ENCODE measurements around the gene SNX9.
"Not testable (repeated sequence)": the region's sequence is repeated elsewhere in the genome, so short reads cannot be mapped to it uniquely, and the experiment has no call there.

The SNX9 gene

GRCh38 chr6:157788180-157788579, 34.9 kb upstream of the SNX9 start:
- H3K27me3 ChIP-seq (ENCODE audit: control insufficient read depth, insufficient read depth, low read length): no peaks in the 10 kb centered on the region
- no peaks in the 10 kb centered on the region for H3K9me3 ChIP-seq (ENCODE audit: control insufficient read depth, insufficient read depth, low read length)
- no peaks in the 10 kb centered on the region for H3K36me3 ChIP-seq (ENCODE audit: control insufficient read depth, insufficient read depth, low read length)
- no peak overlapping the region for H3K27ac ChIP-seq (ENCODE audit: low read length)
- WGBS (ENCODE audit: insufficient coverage, insufficient read length): 100% methylated on average over 1 of the region's 1 CpG
- DNase-seq (ENCODE audit: low read depth, low spot score): no peak
- H3K4me1 ChIP-seq (ENCODE audit: control insufficient read depth, insufficient read depth, low read length): no peaks in the 10 kb centered on the region
- H3K4me3 ChIP-seq (ENCODE audit: low read length): no peak overlapping the region

GRCh38 chr6:157789297-157789696, 33.7 kb upstream of the SNX9 start:
- no CpG with 5 or more reads among the region's 3 CpGs for WGBS (ENCODE audit: insufficient coverage, insufficient read length)

GRCh38 chr6:157789861-157790260, 33.2 kb upstream of the SNX9 start:
- no CpG with 5 or more reads among the region's 15 CpGs for WGBS (ENCODE audit: insufficient coverage, insufficient read length)
- Histone ChIP-seq H3K27ac (ENCODE audit: low read length) (no peak overlapping the region), H3K36me3 (ENCODE audit: control insufficient read depth, insufficient read depth, low read length) (no peaks in the 10 kb centered on the region), H3K4me1 (ENCODE audit: control insufficient read depth, insufficient read depth, low read length) (no peaks in the 10 kb centered on the region), H3K9me3 (ENCODE audit: control insufficient read depth, insufficient read depth, low read length) (no peaks in the 10 kb centered on the region), H3K4me3 (ENCODE audit: low read length) (no peak overlapping the region), H3K27me3 (ENCODE audit: control insufficient read depth, insufficient read depth, low read length) (no peaks in the 10 kb centered on the region)
- peak; percentile 57 for DNase-seq (ENCODE audit: low read depth, low spot score)

More at GRCh38 chr6:157789297-157789696, 33.7 kb upstream of the SNX9 start:
- Histone ChIP-seq H3K27ac (ENCODE audit: low read length) (no peak overlapping the region), H3K9me3 (ENCODE audit: control insufficient read depth, insufficient read depth, low read length) (no peaks in the 10 kb centered on the region), H3K4me3 (ENCODE audit: low read length) (no peak overlapping the region), H3K27me3 (ENCODE audit: control insufficient read depth, insufficient read depth, low read length) (no peaks in the 10 kb centered on the region), H3K36me3 (ENCODE audit: control insufficient read depth, insufficient read depth, low read length) (no peaks in the 10 kb centered on the region), H3K4me1 (ENCODE audit: control insufficient read depth, insufficient read depth, low read length) (no peaks in the 10 kb centered on the region)
- no peak for DNase-seq (ENCODE audit: low read depth, low spot score)

- no CpG with 5 or more reads among the region's 4 CpGs for WGBS (ENCODE audit: insufficient coverage, insufficient read length)
- DNase-seq (ENCODE audit: low read depth, low spot score): no peak
- H3K36me3 ChIP-seq (ENCODE audit: control insufficient read depth, insufficient read depth, low read length): no peaks in the 10 kb centered on the region
- H3K4me3 ChIP-seq (ENCODE audit: low read length): no peak overlapping the region
- no peaks in the 10 kb centered on the region for H3K27me3 ChIP-seq (ENCODE audit: control insufficient read depth, insufficient read depth, low read length)
- no peaks in the 10 kb centered on the region for H3K4me1 ChIP-seq (ENCODE audit: control insufficient read depth, insufficient read depth, low read length)
- no peaks in the 10 kb centered on the region for H3K9me3 ChIP-seq (ENCODE audit: control insufficient read depth, insufficient read depth, low read length)
- no peak overlapping the region for H3K27ac ChIP-seq (ENCODE audit: low read length)
These were observed 32.4 kb upstream of the SNX9 start for GRCh38 chr6:157790548-157791160.

- Histone ChIP-seq H3K27me3 (ENCODE audit: control insufficient read depth, insufficient read depth, low read length) (no peaks in the 10 kb centered on the region), H3K4me3 (ENCODE audit: low read length) (no peak overlapping the region), H3K9me3 (ENCODE audit: control insufficient read depth, insufficient read depth, low read length) (no peaks in the 10 kb centered on the region), H3K4me1 (ENCODE audit: control insufficient read depth, insufficient read depth, low read length) (no peaks in the 10 kb centered on the region), H3K36me3 (ENCODE audit: control insufficient read depth, insufficient read depth, low read length) (no peaks in the 10 kb centered on the region), H3K27ac (ENCODE audit: low read length) (no peak overlapping the region)
- WGBS (ENCODE audit: insufficient coverage, insufficient read length): no CpG with 5 or more reads among the region's 2 CpGs
- DNase-seq (ENCODE audit: low read depth, low spot score): no peak
These were observed 31.6 kb upstream of the SNX9 start for GRCh38 chr6:157791450-157791849.

- H3K36me3 ChIP-seq (ENCODE audit: control insufficient read depth, insufficient read depth, low read length): no peaks in the 10 kb centered on the region
- H3K27ac ChIP-seq (ENCODE audit: low read length): no peak overlapping the region
- DNase-seq (ENCODE audit: low read depth, low spot score): no peak
- no peak overlapping the region for H3K4me3 ChIP-seq (ENCODE audit: low read length)
- no peaks in the 10 kb centered on the region for H3K9me3 ChIP-seq (ENCODE audit: control insufficient read depth, insufficient read depth, low read length)
- H3K27me3 ChIP-seq (ENCODE audit: control insufficient read depth, insufficient read depth, low read length): no peaks in the 10 kb centered on the region
- no peaks in the 10 kb centered on the region for H3K4me1 ChIP-seq (ENCODE audit: control insufficient read depth, insufficient read depth, low read length)
- no CpG with 5 or more reads among the region's 2 CpGs for WGBS (ENCODE audit: insufficient coverage, insufficient read length)
These were observed 30.4 kb upstream of the SNX9 start for GRCh38 chr6:157792671-157793070.

- H3K4me3 ChIP-seq (ENCODE audit: low read length); H3K27me3 ChIP-seq (ENCODE audit: control insufficient read depth, insufficient read depth, low read length); H3K4me1 ChIP-seq (ENCODE audit: control insufficient read depth, insufficient read depth, low read length); H3K36me3 ChIP-seq (ENCODE audit: control insufficient read depth, insufficient read depth, low read length); DNase-seq (ENCODE audit: low read depth, low spot score); H3K27ac ChIP-seq (ENCODE audit: low read length); H3K9me3 ChIP-seq (ENCODE audit: control insufficient read depth, insufficient read depth, low read length): not testable (repeated sequence)
- WGBS (ENCODE audit: insufficient coverage, insufficient read length): no CpG with 5 or more reads among the region's 5 CpGs
These were observed 29.0 kb upstream of the SNX9 start for GRCh38 chr6:157794012-157794411.

- Histone ChIP-seq H3K4me3 (ENCODE audit: low read length) (no peak overlapping the region), H3K36me3 (ENCODE audit: control insufficient read depth, insufficient read depth, low read length) (no peaks in the 10 kb centered on the region), H3K4me1 (ENCODE audit: control insufficient read depth, insufficient read depth, low read length) (no peaks in the 10 kb centered on the region), H3K27me3 (ENCODE audit: control insufficient read depth, insufficient read depth, low read length) (no peaks in the 10 kb centered on the region), H3K27ac (ENCODE audit: low read length) (no peak overlapping the region), H3K9me3 (ENCODE audit: control insufficient read depth, insufficient read depth, low read length) (no peaks in the 10 kb centered on the region)
- no peak for DNase-seq (ENCODE audit: low read depth, low spot score)
- no CpG with 5 or more reads among the region's 6 CpGs for WGBS (ENCODE audit: insufficient coverage, insufficient read length)
These were observed 27.2 kb upstream of the SNX9 start for GRCh38 chr6:157795841-157796240.

- Histone ChIP-seq H3K4me3 (ENCODE audit: low read length) (no peak overlapping the region), H3K27ac (ENCODE audit: low read length) (no peak overlapping the region), H3K9me3 (ENCODE audit: control insufficient read depth, insufficient read depth, low read length) (no peaks in the 10 kb centered on the region), H3K36me3 (ENCODE audit: control insufficient read depth, insufficient read depth, low read length) (no peaks in the 10 kb centered on the region), H3K4me1 (ENCODE audit: control insufficient read depth, insufficient read depth, low read length) (no peaks in the 10 kb centered on the region), H3K27me3 (ENCODE audit: control insufficient read depth, insufficient read depth, low read length) (no peaks in the 10 kb centered on the region)
- WGBS (ENCODE audit: insufficient coverage, insufficient read length): no CpG with 5 or more reads among the region's 6 CpGs
- no peak for DNase-seq (ENCODE audit: low read depth, low spot score)
These were observed 24.2 kb upstream of the SNX9 start for GRCh38 chr6:157798851-157799250.

- not testable (repeated sequence) for H3K9me3 ChIP-seq (ENCODE audit: control insufficient read depth, insufficient read depth, low read length); H3K27me3 ChIP-seq (ENCODE audit: control insufficient read depth, insufficient read depth, low read length); H3K36me3 ChIP-seq (ENCODE audit: control insufficient read depth, insufficient read depth, low read length); H3K4me1 ChIP-seq (ENCODE audit: control insufficient read depth, insufficient read depth, low read length); DNase-seq (ENCODE audit: low read depth, low spot score); H3K4me3 ChIP-seq (ENCODE audit: low read length); H3K27ac ChIP-seq (ENCODE audit: low read length)
- no CpG with 5 or more reads among the region's 3 CpGs for WGBS (ENCODE audit: insufficient coverage, insufficient read length)
These were observed 23.5 kb upstream of the SNX9 start for GRCh38 chr6:157799561-157799960.

GRCh38 chr6:157800420-157801237, 22.4 kb upstream of the SNX9 start:
- no peak overlapping the region for H3K27ac ChIP-seq (ENCODE audit: low read length)
- no peaks in the 10 kb centered on the region for H3K9me3 ChIP-seq (ENCODE audit: control insufficient read depth, insufficient read depth, low read length)
- WGBS (ENCODE audit: insufficient coverage, insufficient read length): no CpG with 5 or more reads among the region's 6 CpGs
- H3K4me3 ChIP-seq (ENCODE audit: low read length): no peak overlapping the region
- H3K36me3 ChIP-seq (ENCODE audit: control insufficient read depth, insufficient read depth, low read length): no peaks in the 10 kb centered on the region
- H3K4me1 ChIP-seq (ENCODE audit: control insufficient read depth, insufficient read depth, low read length): no peaks in the 10 kb centered on the region
- no peaks in the 10 kb centered on the region for H3K27me3 ChIP-seq (ENCODE audit: control insufficient read depth, insufficient read depth, low read length)
- DNase-seq (ENCODE audit: low read depth, low spot score): no peak

Data from iPS DF 6.9 (cell line).